ENCODE data around the gene SLC2A4RG. TPM values are rescaled to one million over a fixed set of nuclear protein-coding genes. Genes with fewer than 3 reads are reported as not detected.

SLC2A4RG gene
- polyA plus RNA-seq, 1 experiment = 26.0 TPM

GRCh38 chr20:63700199-63701050, 39.2 kb upstream of the SLC2A4RG start:
- Histone ChIP-seq H3K4me3 (ENCODE audit: low read depth, low read length) (no peak overlapping the region), H3K9me3 (ENCODE audit: control insufficient read depth, insufficient read depth, low read length) (no peaks in the 10 kb centered on the region; the same call in 1 of the 2 replicates), H3K27ac (ENCODE audit: low read depth, low read length) (peak overlapping the region; percentile 96), H3K27me3 (ENCODE audit: control insufficient read depth, insufficient read depth, low read length) (no peaks in the 10 kb centered on the region)
- no peak for TF ChIP-seq CTCF (IDR thresholded peaks at IDR 0.05; ENCODE audit: low read depth, low read length)
- POLR2A ChIA-PET = interaction anchor here (0.9 to 2.4 kb wide), 2 partner anchors 18 to 40 kb away, joined by 3 to 6 read pairs; no protein-coding TSS in a partner anchor
- CTCF ChIA-PET = no interaction called here
- DNase-seq (ENCODE audit: low read depth, low spot score) = no peak

DNA sequence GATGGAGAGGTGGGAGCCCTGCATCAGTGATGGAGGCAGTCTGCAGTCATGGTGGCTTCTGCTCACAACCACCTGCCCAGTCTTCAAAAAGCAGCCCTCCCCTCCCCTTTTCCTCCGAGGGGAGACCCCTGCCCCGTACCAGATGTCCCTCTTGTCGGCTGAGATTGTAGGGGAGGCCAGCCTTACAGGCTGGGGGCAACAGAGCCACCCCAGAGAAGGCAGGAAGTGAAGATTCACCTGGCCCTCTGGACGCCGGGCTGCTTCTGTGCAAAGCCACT, 38.6 kb upstream of the SLC2A4RG start:
- ChIA-PET CTCF (no interaction called here), POLR2A (interaction anchor here (0.9 kb wide), 1 partner anchor 40 kb away, joined by 3 read pairs; no protein-coding TSS in a partner anchor)
- H3K27me3 ChIP-seq (ENCODE audit: control insufficient read depth, insufficient read depth, low read length) = no peaks in the 10 kb centered on the region
- no peak for TF ChIP-seq CTCF (IDR thresholded peaks at IDR 0.05; ENCODE audit: low read depth, low read length)
- H3K4me3 ChIP-seq (ENCODE audit: low read depth, low read length) = no peak overlapping the region
- H3K27ac ChIP-seq (ENCODE audit: low read depth, low read length) = no peak overlapping the region
- DNase-seq (ENCODE audit: low read depth, low spot score) = no peak
- H3K9me3 ChIP-seq (ENCODE audit: control insufficient read depth, insufficient read depth, low read length) = no peaks in the 10 kb centered on the region; the same call in 1 of the 2 replicates

GRCh38 chr20:63701329-63702035, 38.1 kb upstream of the SLC2A4RG start:
- no peak overlapping the region for H3K4me3 ChIP-seq (ENCODE audit: low read depth, low read length)
- H3K9me3 ChIP-seq (ENCODE audit: control insufficient read depth, insufficient read depth, low read length) = no peaks in the 10 kb centered on the region; the same call in 1 of the 2 replicates
- no peak for DNase-seq (ENCODE audit: low read depth, low spot score)
- TF ChIP-seq CTCF (IDR thresholded peaks at IDR 0.05; ENCODE audit: low read depth, low read length) = no peak
- no peak overlapping the region for H3K27ac ChIP-seq (ENCODE audit: low read depth, low read length)
- H3K27me3 ChIP-seq (ENCODE audit: control insufficient read depth, insufficient read depth, low read length) = no peaks in the 10 kb centered on the region
- ChIA-PET CTCF (no interaction called here), POLR2A (interaction anchor here (0.9 kb wide), 1 partner anchor 39 kb away, joined by 3 read pairs; no protein-coding TSS in a partner anchor)

DNA sequence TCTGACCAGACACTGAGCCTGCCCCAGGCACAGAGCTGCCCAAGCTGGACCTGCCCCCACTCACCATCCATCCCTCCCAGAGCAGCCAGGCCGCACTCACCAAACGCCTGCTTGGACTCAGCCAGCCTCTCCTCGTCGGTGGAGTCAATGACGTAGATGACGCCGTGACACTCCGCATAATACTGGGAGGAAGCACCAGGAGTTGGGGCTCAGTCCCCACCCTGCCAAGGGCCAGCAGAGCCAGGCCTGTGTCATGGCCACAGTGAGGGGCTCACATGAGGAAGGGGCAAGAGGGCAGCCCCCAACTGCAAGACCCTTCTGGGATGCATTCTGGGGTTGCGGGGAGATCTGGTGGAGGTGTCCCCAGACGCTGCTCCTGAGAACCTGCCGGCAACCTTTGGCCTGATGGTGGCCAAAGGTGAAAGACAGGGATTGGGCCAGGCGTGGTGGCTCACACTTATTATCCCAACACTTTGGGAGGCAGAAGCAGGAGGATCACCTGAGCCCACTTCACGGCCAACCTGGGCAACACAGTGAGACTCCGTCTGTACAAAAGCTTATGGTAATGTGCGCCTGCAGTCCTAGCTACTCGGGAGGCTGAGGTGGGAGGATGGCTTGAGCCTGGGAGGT, 37.4 kb upstream of the SLC2A4RG start:
- ChIA-PET CTCF (no interaction called here), POLR2A (no interaction called here)
- no peaks in the 10 kb centered on the region for H3K27me3 ChIP-seq (ENCODE audit: control insufficient read depth, insufficient read depth, low read length)

More for the DNA sequence above, 37.4 kb upstream of the SLC2A4RG start:
- no peak for DNase-seq (ENCODE audit: low read depth, low spot score)
- no peak for TF ChIP-seq CTCF (IDR thresholded peaks at IDR 0.05; ENCODE audit: low read depth, low read length)
- Histone ChIP-seq H3K4me3 (ENCODE audit: low read depth, low read length) (no peak overlapping the region), H3K9me3 (ENCODE audit: control insufficient read depth, insufficient read depth, low read length) (no peaks in the 10 kb centered on the region; the same call in 1 of the 2 replicates), H3K27ac (ENCODE audit: low read depth, low read length) (no peak overlapping the region)

All from AG04450 (cell line).